ENCODE data around the gene PTPRN2.

The PTPRN2 gene

DNA sequence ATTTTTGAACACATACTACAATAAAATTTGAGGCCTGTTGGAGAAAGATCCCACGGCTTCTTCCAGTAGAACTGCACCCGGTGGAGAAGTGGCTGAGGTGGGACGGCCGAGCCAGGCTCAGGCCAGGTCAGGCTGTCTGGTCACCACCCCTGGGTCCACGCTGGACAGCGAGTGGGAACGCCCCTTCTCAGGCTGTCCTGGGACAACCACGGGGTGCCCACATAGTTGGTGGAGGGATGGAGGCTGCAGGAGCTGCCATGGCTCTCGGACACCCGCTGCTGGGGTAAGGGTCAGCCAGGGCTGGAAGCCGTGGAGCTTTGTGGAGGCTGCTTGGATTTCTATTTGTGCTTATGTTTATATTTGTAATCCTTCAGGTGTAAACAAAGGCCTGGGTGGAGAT is 1044.3 kb downstream of the PTPRN2 start:
- no peak for DNase-seq

DNA sequence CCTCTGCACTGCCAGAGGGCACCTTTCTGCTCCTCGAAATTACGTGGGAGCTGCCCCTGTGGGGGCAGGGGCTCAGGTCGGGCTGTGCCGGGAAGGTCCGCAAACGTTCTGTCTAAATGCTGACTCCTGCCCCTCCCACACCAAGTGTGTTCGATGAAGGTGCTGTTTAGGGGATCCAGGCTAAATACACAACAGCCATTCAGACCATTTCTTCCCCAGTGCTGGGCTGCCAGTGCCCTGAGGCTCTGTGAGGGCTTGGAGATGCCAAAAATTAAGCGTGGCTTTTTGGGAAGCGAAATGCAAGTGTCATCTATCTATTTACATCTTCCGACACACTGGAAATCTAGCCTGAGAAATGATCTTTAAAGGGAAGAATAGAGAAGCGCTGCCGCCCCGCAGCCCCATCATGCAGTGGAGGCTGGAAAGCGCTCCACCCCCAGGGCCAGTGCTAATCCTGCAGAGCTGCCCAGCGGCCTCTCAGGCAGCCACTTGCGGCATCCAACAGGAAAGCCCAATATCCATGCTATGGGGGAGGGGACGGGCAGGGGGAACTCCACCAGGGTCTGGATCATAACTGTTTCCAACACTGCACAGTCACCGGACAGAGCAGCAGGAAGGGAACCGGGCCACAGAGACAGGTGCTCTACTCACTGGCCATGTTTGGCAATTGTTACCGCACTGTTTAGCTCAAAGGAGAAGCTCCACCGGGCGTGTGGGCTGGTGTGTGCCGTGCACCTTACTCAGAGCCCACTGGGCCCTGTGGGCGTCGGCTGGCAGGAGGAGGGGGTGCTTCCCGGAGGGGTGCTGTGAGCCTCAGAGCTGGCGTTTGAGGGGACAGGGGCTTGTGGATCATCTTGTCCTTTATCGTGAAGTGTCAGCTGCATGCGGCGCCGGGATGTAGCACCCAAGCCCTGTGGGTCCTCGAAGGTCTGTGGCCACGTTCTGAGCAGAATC is 1045.3 kb downstream of the PTPRN2 start:
- no peak for DNase-seq

DNA sequence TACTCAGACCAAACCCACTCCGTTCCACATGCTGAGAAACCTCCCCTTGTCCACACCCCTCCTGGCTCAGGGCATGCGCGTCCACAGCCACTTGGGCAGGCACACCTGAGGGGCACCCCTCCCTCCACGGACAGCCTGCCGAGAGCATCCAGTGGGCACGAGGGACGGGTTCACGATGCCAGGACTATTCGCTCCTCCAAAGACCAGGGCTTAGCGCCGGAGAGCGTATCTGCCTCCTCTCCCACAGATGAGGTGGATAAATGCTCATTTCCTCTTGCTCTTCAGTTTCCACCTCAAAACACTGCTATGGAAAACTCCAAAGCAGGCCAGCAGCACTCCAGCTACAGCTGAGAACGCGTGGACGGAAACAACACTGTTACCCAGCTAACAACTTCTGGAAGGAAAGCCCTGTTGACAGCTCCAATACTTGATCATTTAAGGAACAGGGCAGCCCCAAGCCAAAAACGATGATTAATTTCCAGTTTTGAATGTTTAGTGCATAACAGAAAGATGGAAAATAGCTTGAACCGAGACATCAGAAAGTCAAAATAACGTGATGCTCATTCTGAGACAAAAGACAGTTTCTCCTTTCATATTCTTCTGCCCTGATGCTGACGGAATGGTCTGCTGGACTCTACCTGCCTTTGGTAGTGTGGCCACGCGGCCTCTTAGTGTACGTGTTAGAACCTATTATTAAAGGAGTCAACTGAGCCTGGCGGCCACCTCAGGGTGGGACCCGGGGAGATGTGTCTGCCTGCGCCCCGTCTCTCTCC is 1046.1 kb downstream of the PTPRN2 start:
- no peak for DNase-seq

DNA sequence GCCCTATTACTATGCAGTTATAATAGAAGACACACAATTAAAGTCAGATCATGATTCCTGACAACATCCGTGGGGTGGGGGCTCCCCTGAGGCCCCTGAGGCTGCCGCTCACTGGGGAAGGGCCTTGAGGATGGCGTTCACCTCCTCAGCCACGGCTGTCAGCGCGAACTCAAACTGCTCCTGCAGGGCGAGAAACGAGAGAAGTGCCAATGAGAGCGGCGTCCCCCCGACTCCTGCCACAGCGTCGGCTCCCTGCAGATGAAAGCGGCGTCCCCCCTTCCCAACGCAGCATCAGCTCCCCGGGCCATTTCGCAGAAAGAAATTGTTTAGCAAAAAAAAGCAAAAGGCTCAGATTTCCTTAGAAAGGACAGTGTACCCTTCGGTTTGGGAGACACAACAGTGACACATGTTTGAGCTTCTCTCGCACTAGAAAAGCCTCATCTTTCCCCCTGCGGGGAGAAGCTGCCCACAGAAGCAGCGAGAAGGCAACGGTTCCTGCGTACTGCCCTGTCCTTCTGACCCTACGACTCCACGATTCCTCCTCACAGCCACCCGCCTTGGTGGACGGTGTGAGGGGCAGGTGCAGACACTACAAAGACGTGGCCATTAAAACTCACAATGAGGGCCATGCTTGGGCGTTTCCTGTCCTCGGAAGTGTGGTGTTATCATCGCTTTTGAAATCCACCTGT is 1046.9 kb downstream of the PTPRN2 start:
- no peak for DNase-seq

DNA sequence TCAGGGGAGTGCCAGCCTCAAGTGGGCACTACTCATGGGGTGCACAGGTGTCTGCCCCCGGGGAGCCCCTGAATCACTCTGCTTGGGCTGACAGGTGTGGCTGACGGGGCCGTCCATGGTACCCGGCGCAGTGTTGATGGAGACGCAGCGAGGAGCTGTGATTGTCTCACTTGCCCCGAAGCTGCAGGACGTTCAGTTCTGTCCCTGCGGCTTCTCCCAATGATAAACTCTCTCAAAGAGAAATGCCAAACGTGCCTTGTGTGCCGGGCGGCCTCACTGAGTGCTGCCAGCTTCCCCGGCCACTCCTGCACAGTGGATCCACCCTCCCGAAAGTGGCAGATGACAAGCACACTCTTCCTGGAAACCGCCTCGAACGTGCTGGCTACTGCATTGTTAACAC is 1047.6 kb downstream of the PTPRN2 start:
- no peak for DNase-seq

DNA sequence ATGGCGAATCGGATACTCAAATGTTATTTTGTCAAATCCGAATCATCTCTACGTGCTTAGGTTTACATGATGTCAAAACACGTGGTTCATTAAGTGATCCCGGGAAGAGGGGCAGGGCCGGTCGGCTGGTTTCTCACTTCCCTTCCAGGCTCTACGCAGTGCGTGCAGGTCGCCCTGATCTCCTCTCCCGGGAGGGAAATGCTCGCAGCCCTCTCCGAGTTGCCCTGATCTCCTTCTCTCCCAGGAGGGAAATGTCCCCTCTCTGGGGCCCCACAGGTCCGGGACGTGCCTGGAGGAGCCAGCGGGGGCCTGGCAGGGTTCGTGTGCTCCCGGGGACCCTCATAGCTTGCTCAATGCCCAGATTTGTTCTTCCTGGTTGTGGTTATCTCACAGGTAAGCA is 1048.1 kb downstream of the PTPRN2 start:
- DNase-seq: no peak

DNA sequence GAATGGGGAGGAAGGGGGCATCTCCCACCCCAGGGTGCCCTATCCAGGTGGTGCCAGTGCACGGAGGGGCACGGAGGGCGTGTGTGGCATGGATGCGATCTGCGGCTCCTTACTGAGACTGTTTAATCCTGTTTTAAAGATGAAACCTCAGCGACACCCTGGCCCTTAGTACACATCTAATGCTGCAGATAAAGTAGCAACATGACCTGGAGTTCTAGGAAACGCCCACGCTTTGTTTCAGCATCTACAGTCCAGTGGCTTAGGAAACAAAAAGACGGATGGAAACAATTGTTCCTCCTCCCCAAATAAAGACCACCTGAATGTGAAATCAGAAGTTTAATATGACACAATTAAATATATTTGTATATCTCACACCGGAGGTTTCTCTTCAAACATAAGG is 1048.9 kb downstream of the PTPRN2 start:
- no peak for DNase-seq

DNA sequence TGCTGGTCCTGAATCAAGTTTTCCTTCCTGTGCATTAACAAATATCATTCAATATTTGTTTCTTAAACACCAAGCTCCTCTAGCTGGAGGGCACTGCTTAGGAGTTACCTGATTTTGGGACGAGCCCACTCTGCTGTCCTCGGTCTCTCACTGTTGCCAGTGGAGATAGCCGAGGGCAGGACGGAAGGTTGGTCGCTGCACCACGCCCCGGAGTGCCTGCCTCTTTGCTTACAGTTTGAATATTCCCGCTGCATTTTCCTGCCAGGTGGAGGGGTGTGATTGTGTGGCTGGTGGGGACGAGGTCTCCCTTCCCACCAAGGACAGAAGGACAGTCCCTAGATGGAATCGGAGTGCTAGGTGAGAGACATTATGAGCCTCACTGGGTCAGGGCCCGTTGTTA is 1049.3 kb downstream of the PTPRN2 start:
- DNase-seq: no peak

DNA sequence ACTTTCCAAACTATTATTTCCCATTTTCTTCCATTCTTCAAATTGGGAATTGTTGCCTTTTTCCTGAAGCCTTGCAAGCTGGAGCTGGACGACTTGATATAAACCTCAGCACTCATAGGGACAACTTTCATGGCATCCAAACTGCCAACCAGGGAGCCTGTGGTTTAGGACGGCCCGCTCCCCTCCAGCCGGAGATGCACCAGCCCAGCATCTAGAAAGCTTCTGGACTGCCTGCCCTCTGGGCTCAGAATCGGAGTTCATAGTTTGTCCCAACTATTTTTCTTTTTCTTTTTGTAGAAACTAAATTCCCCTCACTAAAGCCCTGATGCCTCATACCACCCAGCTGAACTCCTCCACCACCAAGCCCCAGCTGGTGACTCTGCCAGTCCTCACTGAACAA is 1050.6 kb downstream of the PTPRN2 start:
- no peak for DNase-seq

DNA sequence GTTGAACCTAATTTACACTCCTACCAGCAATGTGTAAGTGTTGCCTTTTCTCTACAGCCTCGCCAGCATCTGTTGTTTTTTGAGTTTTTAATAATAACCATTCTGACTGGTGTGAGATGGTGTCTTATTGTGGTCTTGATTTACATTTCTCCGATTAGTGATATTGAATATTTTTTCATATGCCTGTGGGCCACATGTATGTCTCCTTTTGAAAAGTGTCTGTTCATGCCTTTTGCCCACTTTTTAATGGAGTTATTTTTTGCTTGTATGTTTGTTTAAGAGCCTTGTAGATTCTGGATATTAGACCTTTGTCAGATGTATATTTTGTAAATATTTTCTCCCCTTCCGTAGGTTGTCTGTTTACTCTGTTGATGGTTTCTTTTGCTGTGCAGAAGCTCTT is 1055.6 kb downstream of the PTPRN2 start:
- no peak for DNase-seq

DNA sequence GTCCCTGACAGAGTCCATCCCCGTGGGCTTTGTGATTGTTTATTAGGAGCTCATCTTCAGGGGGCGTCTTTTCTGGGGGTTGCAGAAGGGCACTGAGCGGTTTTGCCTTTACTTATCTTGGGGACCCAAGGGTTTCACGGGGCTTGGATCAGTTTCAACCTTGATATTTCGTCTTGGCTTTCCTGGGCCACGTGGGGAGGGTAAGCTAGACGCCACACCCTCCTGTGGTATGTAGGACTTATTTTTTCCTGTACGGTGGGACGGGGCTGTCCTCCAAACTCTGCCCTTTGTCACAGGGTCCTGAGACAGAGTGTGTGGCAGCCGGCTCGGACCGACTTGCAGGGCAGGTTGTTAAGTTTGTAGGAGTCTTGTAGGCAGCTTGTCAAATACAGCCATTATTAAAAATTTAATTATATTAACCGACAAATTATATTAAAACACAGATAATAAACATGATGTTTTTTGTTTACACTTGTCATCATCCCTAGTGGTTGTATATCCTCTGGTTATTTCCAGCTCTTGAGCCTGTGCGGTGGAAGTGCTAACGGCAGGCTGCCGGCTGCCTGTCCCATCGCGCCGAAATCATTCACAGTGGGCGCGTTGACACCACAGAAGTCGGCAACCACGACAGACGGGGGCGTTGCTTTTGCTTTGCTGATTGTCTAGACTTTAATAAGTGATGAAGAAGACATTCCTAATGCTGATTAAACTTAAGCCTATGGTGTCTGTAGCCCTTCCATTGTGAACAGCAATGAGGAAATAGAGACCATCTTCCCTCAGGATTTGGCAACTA is 1057.7 kb downstream of the PTPRN2 start:
- DNase-seq: no peak

DNA sequence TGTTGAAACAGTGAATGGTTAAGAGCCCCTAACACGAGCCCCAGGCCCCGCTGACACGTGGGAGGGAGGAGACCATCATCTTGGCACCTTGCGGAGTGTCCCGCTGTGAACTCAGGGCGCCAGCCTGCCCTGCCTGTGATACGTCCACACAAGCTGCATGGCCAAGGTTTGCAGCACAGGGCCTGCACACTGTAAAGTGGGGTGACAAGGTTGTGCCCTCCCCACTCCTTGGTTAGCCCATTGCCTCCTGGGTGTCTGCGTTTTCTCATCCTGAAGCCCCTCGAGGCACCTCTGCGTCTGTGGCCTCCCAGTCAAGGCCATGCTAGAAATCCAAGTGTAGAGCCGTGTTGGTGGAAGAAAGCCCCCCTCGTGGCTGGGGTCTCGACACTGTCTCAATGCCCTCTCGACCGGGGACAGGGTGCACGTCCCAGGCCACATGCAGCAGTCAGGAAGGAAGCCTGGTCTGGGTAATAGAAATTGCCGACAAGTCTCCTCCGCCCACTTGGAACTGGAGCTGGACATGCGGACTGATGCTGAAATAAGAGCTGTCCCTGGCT is 1058.8 kb downstream of the PTPRN2 start:
- DNase-seq: no peak

DNA sequence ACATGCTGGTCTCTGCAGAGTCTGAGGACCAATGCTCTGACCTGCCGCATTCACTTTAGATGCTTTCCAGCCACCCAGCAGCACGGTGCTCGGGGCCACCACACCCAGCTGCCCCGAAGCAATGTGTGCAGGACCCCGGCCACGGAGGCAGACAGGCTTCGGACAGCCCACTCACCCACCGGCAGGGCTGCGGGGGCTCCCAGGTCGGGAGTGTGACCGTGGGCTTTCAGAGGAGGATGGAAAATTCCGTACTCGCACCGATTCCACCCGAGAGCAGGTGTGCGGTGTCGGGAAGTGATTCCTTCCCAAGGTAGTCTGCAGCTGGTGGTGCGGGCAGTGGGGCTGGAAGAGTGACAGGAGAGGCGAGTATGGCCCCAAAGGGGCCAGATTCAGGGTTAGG is 1059.9 kb downstream of the PTPRN2 start:
- DNase-seq: no peak

DNA sequence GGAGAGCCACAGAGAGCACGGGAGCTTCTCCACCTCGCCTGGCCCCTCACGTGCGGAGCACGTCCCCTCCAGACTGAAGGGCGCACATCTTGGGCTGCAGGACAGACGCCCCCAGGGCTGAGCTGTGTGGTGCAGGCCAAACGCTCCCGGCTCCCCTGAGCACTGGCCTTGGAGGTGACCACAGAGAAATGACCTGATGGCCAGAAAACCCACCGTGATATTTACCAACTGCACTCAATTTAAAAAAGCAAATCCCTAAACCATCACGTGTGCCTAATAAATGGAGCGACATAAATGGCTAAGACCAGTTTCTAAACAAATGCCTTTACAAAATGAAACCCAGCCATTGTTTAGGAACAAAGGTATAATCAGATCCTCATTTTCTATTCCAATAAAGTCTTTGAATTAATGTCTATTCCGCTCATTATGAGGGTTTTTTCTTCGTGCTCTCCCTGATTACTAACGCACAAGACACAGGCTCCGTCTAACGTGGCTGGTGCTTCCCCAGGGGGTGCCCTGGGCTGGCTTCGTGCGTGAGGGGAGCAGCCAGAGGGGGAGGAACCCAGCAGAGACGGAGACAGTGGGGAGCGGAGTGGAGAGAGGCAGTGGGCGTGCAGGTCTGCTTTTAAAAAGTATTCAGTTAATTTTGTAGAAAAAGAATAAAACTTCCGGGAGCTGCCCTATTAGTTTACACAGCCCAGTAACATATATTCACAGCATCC is 1060.5 kb downstream of the PTPRN2 start:
- no peak for DNase-seq

DNA sequence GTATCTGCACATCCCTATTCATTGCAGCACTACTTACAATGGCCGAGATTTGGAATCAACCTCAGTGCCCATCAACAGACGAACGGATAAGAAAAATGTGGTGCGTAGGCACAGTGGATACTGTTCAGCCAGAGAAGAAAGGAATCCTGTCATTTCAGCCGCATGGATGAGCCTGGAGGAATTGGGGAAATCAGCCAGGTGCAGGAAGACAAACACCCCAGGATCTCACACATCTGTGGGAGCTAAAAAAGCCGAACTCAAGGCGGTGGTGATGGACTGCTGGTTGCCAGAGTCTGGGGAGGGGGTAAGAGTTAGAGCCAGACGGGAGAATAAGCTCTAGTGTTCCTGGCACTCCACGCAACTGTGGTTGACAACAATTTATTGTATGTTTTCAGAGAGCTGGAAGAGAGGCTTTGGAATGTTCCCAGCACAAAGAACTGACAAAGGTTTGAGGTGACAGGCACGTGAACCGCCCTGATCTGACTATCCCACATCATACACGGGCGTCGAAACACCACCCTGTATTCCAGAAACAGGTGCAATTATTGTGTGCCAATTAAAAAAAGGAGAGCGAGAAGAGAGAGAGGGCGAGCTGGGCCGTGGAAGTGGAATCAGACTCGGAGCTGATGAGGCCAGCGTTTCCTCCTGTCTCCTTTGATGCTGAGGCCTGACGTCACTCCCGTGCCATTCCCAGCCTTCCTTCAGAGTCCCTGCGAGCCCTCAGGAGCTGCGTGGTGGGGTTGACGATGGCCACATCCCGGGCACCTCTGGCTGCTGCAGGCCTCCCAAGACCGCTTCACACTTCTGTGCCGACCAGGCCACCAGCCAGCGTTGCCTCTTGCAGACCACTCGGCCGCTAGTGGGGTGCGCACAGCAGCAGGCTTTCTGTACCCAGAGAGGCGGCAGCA is 1061.4 kb downstream of the PTPRN2 start:
- no peak for DNase-seq

DNA sequence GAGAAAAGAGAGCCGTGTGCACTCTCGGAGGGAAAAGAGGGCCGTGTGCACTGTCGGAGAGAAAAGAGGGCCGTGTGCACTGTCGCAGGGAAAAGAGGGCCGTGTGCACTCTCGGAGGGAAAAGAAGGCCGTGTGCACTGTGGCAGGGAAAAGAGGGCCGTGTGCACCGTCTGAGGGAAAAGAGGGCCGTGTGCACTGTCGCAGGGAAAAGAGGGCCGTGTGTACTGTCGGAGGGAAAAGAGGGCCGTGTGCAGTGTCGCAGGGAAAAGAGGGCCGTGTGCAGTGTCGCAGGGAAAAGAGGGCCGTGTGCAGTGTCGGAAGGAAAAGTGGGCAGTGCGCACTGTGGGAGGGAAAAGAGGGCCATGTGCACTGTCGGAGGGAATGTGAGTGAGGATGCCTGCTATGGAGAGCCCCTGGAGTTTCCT is 1062.1 kb downstream of the PTPRN2 start:
- DNase-seq: no peak

DNA sequence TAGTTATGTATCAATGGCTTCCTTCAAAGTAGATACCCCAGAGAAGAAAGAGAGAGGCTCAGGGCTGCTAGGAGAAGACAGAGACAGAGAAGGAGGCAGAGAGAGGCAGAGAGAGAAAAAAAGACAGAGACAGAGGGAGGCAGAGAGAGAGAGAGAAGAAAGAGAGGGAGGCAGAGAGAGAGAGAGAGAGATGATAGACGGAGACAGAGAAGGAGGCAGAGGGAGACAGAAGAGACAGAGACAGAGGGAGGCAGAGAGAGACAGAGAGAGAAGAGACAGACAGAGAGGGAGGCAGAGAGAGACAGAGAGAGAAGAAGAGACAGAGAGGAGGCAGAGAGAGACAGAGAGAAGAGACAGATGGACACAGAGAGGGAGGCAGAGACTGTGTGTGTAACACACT is 1062.9 kb downstream of the PTPRN2 start:
- no peak for DNase-seq

DNA sequence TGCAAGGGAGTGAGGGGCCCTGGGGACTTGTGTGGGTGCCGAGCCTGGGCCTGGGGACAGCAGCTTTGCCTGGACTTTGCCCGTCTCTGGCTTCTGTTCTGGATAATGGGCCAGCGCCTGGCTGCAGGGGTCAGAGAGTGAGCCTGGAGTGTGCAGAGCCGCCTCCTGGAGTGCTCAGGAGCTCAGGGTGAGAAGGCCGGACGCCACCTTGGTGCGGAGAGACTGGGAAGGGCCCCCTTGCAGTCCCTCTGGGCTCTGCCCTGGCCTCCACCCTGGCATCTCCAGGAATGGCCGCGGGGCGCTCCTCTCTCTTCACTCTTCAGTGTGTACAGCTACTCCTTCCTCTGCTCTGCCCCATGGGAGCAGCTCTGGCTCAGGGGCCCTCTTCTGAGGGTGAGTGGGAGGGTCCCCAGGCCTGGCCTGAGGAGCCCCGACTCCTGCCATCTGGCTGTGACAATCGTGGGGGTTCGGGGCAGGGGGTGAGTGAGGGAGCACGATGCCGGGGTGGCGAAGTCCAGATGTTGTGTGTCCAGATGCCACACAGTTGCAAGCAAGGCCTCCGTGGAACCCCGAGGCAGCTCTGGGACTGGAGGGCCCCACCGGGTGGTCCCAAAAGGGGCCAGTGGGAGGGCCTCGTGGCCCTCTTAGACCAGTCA is 1063.7 kb downstream of the PTPRN2 start:
- no peak for DNase-seq

DNA sequence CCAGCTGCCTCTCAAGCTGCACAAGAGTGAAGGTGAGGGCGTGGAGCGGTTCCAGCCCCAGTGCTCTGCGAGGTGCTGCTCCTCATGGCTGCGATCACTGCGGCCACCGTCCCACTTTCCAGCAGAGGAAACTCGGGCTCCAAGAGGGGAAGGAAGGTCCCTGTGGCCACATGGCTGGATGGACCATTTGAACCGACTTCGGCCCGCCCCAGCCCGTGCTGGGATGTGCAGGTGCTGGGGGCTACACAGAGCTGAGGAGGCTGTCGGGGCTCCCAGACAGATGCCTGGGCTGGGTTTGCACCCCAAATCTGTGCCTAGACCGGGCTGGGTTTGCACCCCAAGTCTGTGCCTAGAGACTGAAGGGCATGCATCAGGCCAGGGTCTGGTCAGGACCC is 1064.3 kb downstream of the PTPRN2 start:
- DNase-seq: no peak

DNA sequence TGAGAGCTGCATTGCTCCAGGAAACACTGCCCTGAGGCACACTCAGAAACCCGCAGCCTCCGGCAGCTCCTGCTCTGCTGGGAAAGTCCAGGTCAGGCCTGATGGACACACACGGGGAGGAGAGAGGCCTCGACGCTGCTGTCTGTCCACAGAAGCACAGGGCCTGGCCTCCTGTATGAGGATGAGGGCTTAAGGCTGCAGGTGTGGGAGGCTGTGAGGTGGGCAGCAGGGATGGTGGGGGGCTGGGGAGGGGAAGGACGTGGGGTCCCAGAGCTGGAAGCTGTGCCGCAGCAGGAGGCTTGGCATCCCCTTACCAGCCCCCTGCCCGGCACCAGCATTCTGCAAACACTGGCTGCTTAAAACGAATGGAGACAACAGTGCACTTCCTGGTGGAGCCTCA is 1064.7 kb downstream of the PTPRN2 start:
- DNase-seq: no peak
